Hepatocyte (in vitro differentiated cells): ENCODE measurements around the gene NCOA6. TPM values are rescaled to one million over a fixed set of nuclear protein-coding genes. Genes with fewer than 3 reads are reported as not detected.

Experiments used
- DNase-seq: peaks from one replicate; pipeline ENCODE4 v3.0.0-alpha.2; 2016; ENCODE audit warnings: low spot score
- H2AFZ ChIP-seq: fragments of 200-600 bp; sonication (generic); 2 replicates; pipeline ENCODE4 v1.6.0; 2016; ENCODE audit warnings: antibody characterized with exemption, mild to moderate bottlenecking
- H3K27ac ChIP-seq: fragments of 200-600 bp; sonication (generic); 2 replicates; pipeline ENCODE4 v1.5.1; 2016; ENCODE audit warnings: mild to moderate bottlenecking
- H3K27me3 ChIP-seq: fragments of 200-600 bp; sonication (generic); 2 replicates; pipeline ENCODE4 v1.6.1; 2016
- H3K36me3 ChIP-seq: fragments of 200-600 bp; sonication (generic); replicated peaks from 2 replicates; pipeline ENCODE4 v1.5.1; 2016; ENCODE audit warnings: low read depth; ENCODE audit not compliant: insufficient read depth
- H3K4me1 ChIP-seq: fragments of 200-600 bp; sonication (generic); 2 replicates; pipeline ENCODE4 v1.5.1; 2016; ENCODE audit warnings: mild to moderate bottlenecking, moderate library complexity; ENCODE audit not compliant: insufficient read depth
- H3K4me2 ChIP-seq: fragments of 200-600 bp; sonication (generic); 2 replicates; pipeline ENCODE4 v1.6.0; 2016
- H3K4me3 ChIP-seq: fragments of 200-600 bp; sonication (generic); 2 replicates; pipeline ENCODE4 v1.5.1; 2016; ENCODE audit warnings: mild to moderate bottlenecking
- H3K79me2 ChIP-seq: fragments of 200-600 bp; sonication (generic); 2 replicates; pipeline ENCODE4 v1.6.0; 2017; ENCODE audit warnings: mild to moderate bottlenecking
- H3K9me2 ChIP-seq: fragments of 200-600 bp; sonication (generic); replicated peaks from 2 replicates; pipeline ENCODE4 v1.6.0; 2017; ENCODE audit warnings: mild to moderate bottlenecking; ENCODE audit not compliant: insufficient read depth
- H3K9me3 ChIP-seq: fragments of 200-600 bp; sonication (generic); 2 replicates; pipeline ENCODE4 v1.5.1; 2016; ENCODE audit warnings: low read depth, mild to moderate bottlenecking
- H4K20me1 ChIP-seq: fragments of 200-600 bp; sonication (generic); 2 replicates; pipeline ENCODE4 v1.6.0; 2016; ENCODE audit warnings: mild to moderate bottlenecking; ENCODE audit not compliant: insufficient read depth, poor library complexity, severe bottlenecking
- EZH2 ChIP-seq: fragments of 200-600 bp; sonication (generic); IDR thresholded peaks from 2 replicates; pipeline ENCODE4 v1.6.1; 2016; ENCODE audit warnings: antibody characterized with exemption, mild to moderate bottlenecking, borderline replicate concordance
- EZH2phosphoT487 ChIP-seq: fragments of 200-600 bp; sonication (generic); IDR thresholded peaks from one replicate; pipeline ENCODE4 v1.6.1; 2018; ENCODE audit warnings: antibody characterized with exemption, mild to moderate bottlenecking, low read depth, moderate library complexity; ENCODE audit not compliant: unreplicated experiment, severe bottlenecking
- WGBS: methylation state at CpG from one replicate; pipeline ENCODE4 v1.1.6; 2016; ENCODE audit warnings: low lambda C conversion rate; ENCODE audit errors: missing lambda C conversion rate; 5-methylcytosine and 5-hydroxymethylcytosine counted together
- polyA plus RNA-seq: library from polyadenylated mRNA; unstranded; fragments of >200 nt; fragmentation: Nextera tagmentation; extraction: Ambion mirVana; gene quantifications from 2 replicates; pipeline ENCODE4 v1.2.1, GENCODE V29; 2016
- total RNA-seq: library from RNA; depleted of rRNA; stranded (reverse); fragments of >200 nt; gene quantifications from 2 replicates; pipeline ENCODE4 v1.2.3, GENCODE V29; 2014
- TF ChIP-seq, protein P1 (sequence below): fragments of 200-600 bp; sonication (generic); IDR thresholded peaks from 2 replicates; pipeline ENCODE4 v1.5.1; 2016; ENCODE audit warnings: antibody characterized with exemption, mild to moderate bottlenecking; ENCODE audit not compliant: poor library complexity

NCOA6 gene
- total and polyA plus RNA-seq, 2 experiments from 2014 or later, result 11.6 to 23.5 TPM

DNA sequence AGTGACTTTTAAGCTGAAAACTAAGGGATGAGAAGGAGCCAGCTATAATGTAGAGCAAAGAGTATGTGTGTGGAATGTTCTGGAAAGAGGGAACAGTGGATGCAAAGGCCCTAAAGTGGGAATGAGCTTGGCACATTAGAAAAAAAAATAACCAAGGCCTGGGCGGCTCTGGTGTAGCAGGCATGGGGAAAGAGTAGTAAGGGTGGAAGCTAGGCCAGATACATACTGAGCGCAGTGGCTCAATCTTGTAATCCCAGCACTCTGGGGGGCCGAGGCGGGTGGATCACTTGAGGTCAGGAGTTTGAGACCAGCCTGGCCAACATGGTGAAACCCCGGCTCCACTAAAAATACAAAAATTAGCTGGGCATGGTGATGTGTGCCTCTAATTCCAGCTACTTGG, 38.8 kb upstream of the NCOA6 start:
- no peaks in the 10 kb centered on the region for H3K27me3 ChIP-seq
- H3K9me3 ChIP-seq, result no peaks in the 10 kb centered on the region
- no peaks in the 10 kb centered on the region for H3K36me3 ChIP-seq
- no peak for DNase-seq
- TF ChIP-seq, protein P1, sequence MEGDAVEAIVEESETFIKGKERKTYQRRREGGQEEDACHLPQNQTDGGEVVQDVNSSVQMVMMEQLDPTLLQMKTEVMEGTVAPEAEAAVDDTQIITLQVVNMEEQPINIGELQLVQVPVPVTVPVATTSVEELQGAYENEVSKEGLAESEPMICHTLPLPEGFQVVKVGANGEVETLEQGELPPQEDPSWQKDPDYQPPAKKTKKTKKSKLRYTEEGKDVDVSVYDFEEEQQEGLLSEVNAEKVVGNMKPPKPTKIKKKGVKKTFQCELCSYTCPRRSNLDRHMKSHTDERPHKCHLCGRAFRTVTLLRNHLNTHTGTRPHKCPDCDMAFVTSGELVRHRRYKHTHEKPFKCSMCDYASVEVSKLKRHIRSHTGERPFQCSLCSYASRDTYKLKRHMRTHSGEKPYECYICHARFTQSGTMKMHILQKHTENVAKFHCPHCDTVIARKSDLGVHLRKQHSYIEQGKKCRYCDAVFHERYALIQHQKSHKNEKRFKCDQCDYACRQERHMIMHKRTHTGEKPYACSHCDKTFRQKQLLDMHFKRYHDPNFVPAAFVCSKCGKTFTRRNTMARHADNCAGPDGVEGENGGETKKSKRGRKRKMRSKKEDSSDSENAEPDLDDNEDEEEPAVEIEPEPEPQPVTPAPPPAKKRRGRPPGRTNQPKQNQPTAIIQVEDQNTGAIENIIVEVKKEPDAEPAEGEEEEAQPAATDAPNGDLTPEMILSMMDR, result no peak
- TF ChIP-seq EZH2, result no peak
- no peak for TF ChIP-seq EZH2phosphoT487
- no peaks in the 10 kb centered on the region for H3K4me1 ChIP-seq
- H3K27ac ChIP-seq, result no peak overlapping the region
- H3K4me3 ChIP-seq, result no peak overlapping the region
- H3K9me2 ChIP-seq, result no peaks in the 10 kb centered on the region
- H4K20me1 ChIP-seq, result no peaks in the 10 kb centered on the region
- no peak overlapping the region for H2AFZ ChIP-seq
- H3K4me2 ChIP-seq, result no peak overlapping the region
- 95% methylated on average over 5 of the region's 5 CpGs for WGBS
- H3K79me2 ChIP-seq, result no peaks in the 10 kb centered on the region

DNA sequence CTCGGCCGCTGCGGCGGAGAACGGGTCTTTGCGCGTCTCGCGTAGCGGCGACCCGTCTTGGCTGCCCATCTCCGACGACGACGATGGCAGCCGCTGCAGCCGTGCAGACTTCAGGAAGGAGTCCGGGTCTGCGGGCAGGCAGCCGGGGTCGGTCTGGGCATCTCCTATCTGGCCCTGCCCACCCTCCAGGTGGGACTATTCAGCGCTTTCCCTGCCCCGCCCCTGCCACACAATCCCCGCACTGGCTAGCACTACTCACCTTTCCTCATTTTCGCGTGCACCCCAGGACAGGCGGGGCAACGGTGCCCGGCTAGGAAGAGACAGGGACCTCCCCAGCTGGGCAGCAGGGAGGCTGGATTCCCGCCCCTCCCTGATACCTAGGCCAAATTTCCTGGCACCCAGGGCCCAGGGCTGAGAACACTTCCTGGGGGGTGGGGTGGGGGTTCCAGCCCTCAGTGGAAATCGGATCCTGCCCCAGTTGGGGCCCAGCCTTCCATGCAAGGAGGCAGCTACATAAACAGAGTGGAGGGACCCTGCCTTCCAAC, 38.0 kb upstream of the NCOA6 start:
- WGBS, result 89% methylated on average over 31 of the region's 32 CpGs
- no peak overlapping the region for H3K27ac ChIP-seq
- no peaks in the 10 kb centered on the region for H3K9me3 ChIP-seq
- no peaks in the 10 kb centered on the region for H3K36me3 ChIP-seq
- H3K4me3 ChIP-seq, result no peak overlapping the region
- no peaks in the 10 kb centered on the region for H3K27me3 ChIP-seq
- no peaks in the 10 kb centered on the region for H4K20me1 ChIP-seq
- TF ChIP-seq, protein P1, result no peak
- TF ChIP-seq EZH2phosphoT487 (no peak), EZH2 (no peak)
- DNase-seq, result no peak
- H3K4me2 ChIP-seq, result no peak overlapping the region
- no peaks in the 10 kb centered on the region for H3K79me2 ChIP-seq
- H2AFZ ChIP-seq, result no peak overlapping the region
- no peaks in the 10 kb centered on the region for H3K9me2 ChIP-seq
- H3K4me1 ChIP-seq, result no peaks in the 10 kb centered on the region

DNA sequence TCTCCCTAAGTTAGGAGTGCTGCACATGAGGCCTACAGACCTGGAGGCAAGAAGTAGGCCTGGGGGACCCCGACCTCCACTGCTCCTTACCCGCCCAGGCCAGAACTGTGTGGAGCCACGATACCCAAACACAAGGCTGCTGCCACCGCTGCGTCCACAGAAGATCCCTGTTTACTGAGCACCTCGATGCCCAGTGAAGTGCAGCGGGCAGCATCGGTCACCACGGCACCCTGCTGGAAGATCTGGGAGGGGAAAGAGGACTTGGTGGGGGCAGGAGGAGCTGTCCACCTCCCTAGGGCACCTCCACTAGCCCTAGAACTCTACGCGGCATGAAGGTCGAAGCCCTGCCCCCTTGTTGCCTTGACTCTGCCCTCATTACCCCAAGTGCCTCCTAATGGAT, 37.3 kb upstream of the NCOA6 start:
- TF ChIP-seq EZH2phosphoT487 (no peak), EZH2 (no peak)
- TF ChIP-seq, protein P1, result no peak
- no peaks in the 10 kb centered on the region for H3K9me3 ChIP-seq
- no peak overlapping the region for H3K4me3 ChIP-seq
- no peaks in the 10 kb centered on the region for H3K79me2 ChIP-seq
- no peaks in the 10 kb centered on the region for H4K20me1 ChIP-seq
- no peaks in the 10 kb centered on the region for H3K9me2 ChIP-seq
- WGBS, result 98% methylated on average over 12 of the region's 12 CpGs
- no peak overlapping the region for H3K27ac ChIP-seq
- no peaks in the 10 kb centered on the region for H3K36me3 ChIP-seq
- no peaks in the 10 kb centered on the region for H3K27me3 ChIP-seq
- no peak overlapping the region for H2AFZ ChIP-seq
- H3K4me1 ChIP-seq, result no peaks in the 10 kb centered on the region
- H3K4me2 ChIP-seq, result no peak overlapping the region
- DNase-seq, result no peak
